Uterus (tissue), 2 donors: ENCODE data around the gene SERPINB10.

ENCODE experiments used
- CTCF ChIP-seq, 4 experiments: fragments of 200-600 bp in 2 of 4; fragments of 450-650 bp in 2 of 4; sonication (generic) in 2 of 4; IDR thresholded peaks; one replicate each; pipeline ENCODE4 v1.5.1; 2016 to 2019; ENCODE audit warnings: antibody characterized with exemption in 4 of 4, mild to moderate bottlenecking in 2 of 4, moderate library complexity in 1 of 4
- POLR2A ChIP-seq, 2 donors: fragments of 450-650 bp; IDR thresholded peaks; one replicate each; pipeline ENCODE4 v1.6.1; 2016; ENCODE audit warnings: antibody characterized with exemption in 2 of 2, mild to moderate bottlenecking in 1 of 2, moderate library complexity in 1 of 2

GRCh38 chr18:63940008-63940407 lies 32.2 kb downstream of the SERPINB10 start:
- no peak for TF ChIP-seq POLR2A (IDR thresholded peaks at IDR 0.05)
- no peak for TF ChIP-seq CTCF (IDR thresholded peaks at IDR 0.05)
